22Rv1 (cell line): ENCODE measurements around the gene USP6NL.

Experiments used
- H3K27ac ChIP-seq: fragments of 450-650 bp; 2 replicates; pipeline ENCODE4 v1.5.1; 2017
- ZFX ChIP-seq: fragments of 450-650 bp; IDR thresholded peaks from 2 replicates; pipeline ENCODE4 v1.6.1; 2017; ENCODE audit warnings: antibody characterized with exemption, borderline replicate concordance
- TF ChIP-seq, protein P1 (sequence below): fragments of 450-650 bp; IDR thresholded peaks from 2 replicates; pipeline ENCODE4 v1.5.1; 2017; ENCODE audit warnings: mild to moderate bottlenecking

USP6NL gene

DNA sequence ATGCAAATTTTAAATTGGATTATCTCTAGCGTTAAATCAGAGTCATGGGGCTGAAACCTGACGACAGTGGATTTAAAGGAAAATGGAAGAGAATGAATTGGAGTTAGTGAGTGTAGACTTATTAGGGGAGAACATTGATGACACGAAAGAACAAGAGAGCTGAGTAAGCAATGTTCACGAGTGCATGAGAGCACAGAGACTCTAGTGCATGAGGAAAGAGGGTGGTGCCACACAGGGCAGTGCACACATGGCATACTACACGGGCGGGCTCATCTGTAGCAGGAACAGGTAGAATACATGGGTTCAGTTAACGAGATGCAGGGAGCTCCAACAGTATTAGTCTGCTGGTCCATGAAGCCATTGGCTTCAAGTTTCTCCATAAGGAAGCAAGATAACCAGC is 53.9 kb downstream of the USP6NL start:
- TF ChIP-seq, protein P1, sequence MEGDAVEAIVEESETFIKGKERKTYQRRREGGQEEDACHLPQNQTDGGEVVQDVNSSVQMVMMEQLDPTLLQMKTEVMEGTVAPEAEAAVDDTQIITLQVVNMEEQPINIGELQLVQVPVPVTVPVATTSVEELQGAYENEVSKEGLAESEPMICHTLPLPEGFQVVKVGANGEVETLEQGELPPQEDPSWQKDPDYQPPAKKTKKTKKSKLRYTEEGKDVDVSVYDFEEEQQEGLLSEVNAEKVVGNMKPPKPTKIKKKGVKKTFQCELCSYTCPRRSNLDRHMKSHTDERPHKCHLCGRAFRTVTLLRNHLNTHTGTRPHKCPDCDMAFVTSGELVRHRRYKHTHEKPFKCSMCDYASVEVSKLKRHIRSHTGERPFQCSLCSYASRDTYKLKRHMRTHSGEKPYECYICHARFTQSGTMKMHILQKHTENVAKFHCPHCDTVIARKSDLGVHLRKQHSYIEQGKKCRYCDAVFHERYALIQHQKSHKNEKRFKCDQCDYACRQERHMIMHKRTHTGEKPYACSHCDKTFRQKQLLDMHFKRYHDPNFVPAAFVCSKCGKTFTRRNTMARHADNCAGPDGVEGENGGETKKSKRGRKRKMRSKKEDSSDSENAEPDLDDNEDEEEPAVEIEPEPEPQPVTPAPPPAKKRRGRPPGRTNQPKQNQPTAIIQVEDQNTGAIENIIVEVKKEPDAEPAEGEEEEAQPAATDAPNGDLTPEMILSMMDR: no peak
- H3K27ac ChIP-seq: no peak overlapping the region

DNA sequence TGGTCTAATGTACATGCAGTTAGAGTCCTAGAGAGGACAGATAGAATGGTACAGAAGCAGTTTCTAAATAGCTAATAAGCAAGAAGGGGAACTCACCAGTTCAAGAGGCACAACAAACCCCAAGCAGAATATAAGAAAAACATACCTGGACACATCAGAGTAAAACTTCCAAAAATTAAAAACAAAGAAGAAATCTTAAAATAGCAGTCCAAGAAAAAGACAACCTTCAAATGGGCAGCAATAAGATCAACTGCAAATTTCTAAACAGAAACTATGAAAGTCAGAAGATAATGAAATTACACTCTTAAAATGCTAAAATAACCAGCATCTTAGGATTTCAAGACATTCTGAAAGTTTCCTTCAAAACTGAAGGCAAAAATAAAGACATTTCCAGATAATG is 55.9 kb downstream of the USP6NL start:
- no peak overlapping the region for H3K27ac ChIP-seq
- no peak for TF ChIP-seq ZFX
- TF ChIP-seq, protein P1: no peak

DNA sequence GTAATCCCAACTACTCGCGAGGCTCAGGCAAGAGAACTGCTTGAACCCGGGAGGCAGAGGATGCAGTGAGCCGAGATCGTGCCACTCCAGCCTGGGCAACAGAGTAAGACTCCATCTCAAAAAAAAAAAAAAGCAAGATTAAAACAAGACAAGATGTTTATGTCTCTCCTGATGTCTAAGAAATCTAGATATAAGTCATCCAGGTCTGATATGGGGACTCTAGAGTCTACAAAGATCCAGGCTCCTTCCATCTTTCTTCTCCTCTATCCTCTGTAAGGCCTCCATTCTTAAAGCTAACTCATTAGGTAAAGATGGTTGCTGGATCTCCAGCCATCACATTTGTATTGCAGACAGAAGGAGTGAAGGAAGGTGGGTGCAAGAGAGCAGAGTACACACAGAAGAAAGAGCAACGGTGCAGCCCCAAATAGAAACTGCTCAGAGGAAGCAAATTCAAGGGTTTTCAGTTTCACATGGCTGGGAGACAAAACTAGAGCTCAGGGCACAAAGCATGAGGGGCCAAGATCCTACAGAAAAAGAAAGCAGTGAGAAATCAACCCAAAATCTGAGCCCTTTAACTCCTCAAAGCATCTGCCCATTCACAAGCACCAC is 57.6 kb downstream of the USP6NL start:
- no peak overlapping the region for H3K27ac ChIP-seq
- TF ChIP-seq ZFX: no peak
- TF ChIP-seq, protein P1: no peak

DNA sequence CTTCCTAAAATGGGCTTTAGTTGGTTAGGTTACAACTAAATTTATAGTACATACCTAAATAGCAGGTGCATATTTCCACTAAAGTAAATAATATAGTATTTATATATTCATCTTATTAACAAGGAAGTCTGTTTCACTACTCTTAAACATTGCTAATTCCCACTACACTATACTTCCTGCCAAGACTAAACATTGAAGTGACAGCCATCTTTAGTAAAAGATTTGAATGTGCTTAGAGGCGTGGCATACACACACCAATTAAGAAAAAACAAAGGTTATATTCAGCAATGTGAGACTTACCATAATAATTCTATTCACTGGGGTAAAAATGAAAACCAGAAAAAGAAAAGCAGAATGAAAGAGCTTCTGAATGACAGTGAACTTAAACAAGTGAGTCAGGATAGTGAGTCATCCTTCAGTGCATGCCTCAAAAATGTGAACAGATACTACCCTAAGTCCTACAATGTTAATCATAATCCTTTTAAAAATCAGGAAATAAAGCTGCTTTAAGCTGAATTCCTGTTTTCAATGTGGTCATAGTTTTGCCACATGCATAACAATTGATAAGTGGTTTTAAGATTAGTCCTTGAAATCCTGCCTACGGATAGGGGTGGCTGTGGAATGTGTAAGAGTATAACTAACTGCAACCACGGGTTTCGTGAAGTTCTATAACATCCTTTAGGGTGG is 59.4 kb downstream of the USP6NL start:
- no peak overlapping the region for H3K27ac ChIP-seq
- TF ChIP-seq ZFX: no peak
- TF ChIP-seq, protein P1: no peak

DNA sequence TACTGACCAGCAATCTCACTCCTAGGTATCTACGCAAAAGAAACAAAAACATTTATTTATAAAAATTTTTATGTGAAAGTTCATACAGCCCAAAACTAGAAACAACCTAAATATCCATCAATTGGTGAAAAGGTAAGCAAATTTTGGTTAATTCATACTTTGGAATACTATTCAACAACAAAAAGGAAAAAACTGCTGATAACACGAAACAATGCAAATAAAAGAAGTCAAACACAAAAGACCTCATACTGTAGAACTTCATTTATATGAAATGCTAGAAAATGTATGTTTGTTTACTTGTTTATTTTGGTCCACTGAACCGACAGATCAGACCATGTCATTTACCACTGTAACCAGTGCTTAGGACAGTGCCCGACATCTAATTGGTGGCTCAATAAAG is 60.3 kb downstream of the USP6NL start:
- no peak overlapping the region for H3K27ac ChIP-seq
- TF ChIP-seq, protein P1: no peak
- TF ChIP-seq ZFX: no peak

DNA sequence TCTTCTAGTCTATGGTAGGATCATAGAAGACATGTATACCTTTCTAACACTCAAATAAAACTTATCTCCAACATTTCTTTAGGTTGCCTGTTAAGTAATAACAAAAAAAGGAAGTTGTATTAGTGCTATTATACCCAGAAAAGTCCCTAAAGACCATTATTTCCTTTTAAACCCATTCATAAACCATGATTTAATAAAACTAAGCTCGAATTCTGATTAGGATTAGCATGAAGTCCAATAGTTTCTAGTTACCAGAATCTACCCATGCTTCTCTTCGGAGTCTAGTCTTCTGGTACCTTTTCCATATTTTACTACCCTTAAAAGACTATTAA is 62.7 kb downstream of the USP6NL start:
- H3K27ac ChIP-seq: no peak overlapping the region

More for the DNA sequence above, 62.7 kb downstream of the USP6NL start:
- TF ChIP-seq ZFX: no peak
- TF ChIP-seq, protein P1: no peak
